Stimulated activated CD4-positive, alpha-beta T cell treated with anti-CD3 and anti-CD28 coated beads, TNF-alpha, amount 100 ng/mL, for 4 hours (primary cell): ENCODE data around the gene LRRC75B.
"Not testable (repeated sequence)": the region's sequence is repeated elsewhere in the genome, so short reads cannot be mapped to it uniquely, and the experiment has no call there.

Experiments used
- DNase-seq, 3 experiments: peaks; one replicate each; pipeline ENCODE4 v3.0.0-alpha.2; 2020; ENCODE audit warnings: low read depth in 3 of 3

The LRRC75B gene

GRCh38 chr22:24554313-24555164 lies 38.3 kb downstream of the LRRC75B start, which contains the start of gene GUCD1:
TSS of gene GUCD1 (minus strand) at chr22:24555138. CDS start at chr22:24554991, 147 bp downstream.
- DNase-seq, result peak; percentile 7 to 26 (median 8)

GRCh38 chr22:24553597-24554312 lies 39.1 kb downstream of the LRRC75B start:
- DNase-seq, result no peak

GRCh38 chr22:24552503-24553286 lies 40.2 kb downstream of the LRRC75B start:
- DNase-seq, result not testable (repeated sequence)

- DNase-seq, result no peak
These were observed 41.9 kb downstream of the LRRC75B start for GRCh38 chr22:24550902-24551435.

GRCh38 chr22:24550028-24550901 lies 42.6 kb downstream of the LRRC75B start:
- DNase-seq, result no peak

- no peak for DNase-seq
These were observed 44.1 kb downstream of the LRRC75B start for GRCh38 chr22:24548812-24549211.

GRCh38 chr22:24543679-24544243 lies 49.1 kb downstream of the LRRC75B start:
- no peak for DNase-seq

GRCh38 chr22:24543185-24543601 lies 49.7 kb downstream of the LRRC75B start:
- DNase-seq, result no peak

GRCh38 chr22:24542641-24543040 lies 50.2 kb downstream of the LRRC75B start:
- DNase-seq, result no peak

GRCh38 chr22:24541681-24542515 lies 51.0 kb downstream of the LRRC75B start:
- DNase-seq, result no peak

- DNase-seq, result no peak
These were observed 52.4 kb downstream of the LRRC75B start for GRCh38 chr22:24540470-24540869.

- DNase-seq, result no peak
These were observed 56.8 kb downstream of the LRRC75B start for GRCh38 chr22:24536089-24536488.
